ENCODE results near the gene CUL1. TPM values are rescaled to one million over a fixed set of nuclear protein-coding genes. Genes with fewer than 3 reads are reported as not detected.
A peak's percentile ranks its signal among the peaks of the same experiment; 100 is the strongest.

The CUL1 gene
- total RNA-seq, 1 donor: 39.8 TPM

GRCh38 chr7:148847815-148848734 is 149.4 kb downstream of the CUL1 start:
- Histone ChIP-seq H3K27ac (ENCODE audit: low read depth, low read length) (no peak overlapping the region), H3K27me3 (ENCODE audit: insufficient read depth, low read length) (no peaks in the 10 kb centered on the region), H3K9me3 (ENCODE audit: low read depth, low read length) (no peaks in the 10 kb centered on the region), H3K36me3 (ENCODE audit: insufficient read depth, low read length) (no peaks in the 10 kb centered on the region), H4K20me1 (ENCODE audit: insufficient read depth, low read length) (no peaks in the 10 kb centered on the region), H3K4me2 (ENCODE audit: insufficient read depth, low read length) (no peak overlapping the region), H2AFZ (ENCODE audit: low read length) (peak overlapping the region; percentile 18), H3K79me2 (ENCODE audit: insufficient read depth, low read length) (peaks cover 75% of the 10 kb centered on the region), H3K4me3 (ENCODE audit: insufficient read depth, low read length) (no peak overlapping the region), H3K4me1 (ENCODE audit: insufficient read depth, low read length) (peaks cover 15% of the 10 kb centered on the region)
- TF ChIP-seq CTCF (IDR thresholded peaks at IDR 0.05; ENCODE audit: extremely low read depth, low read depth, low read length): no peak
- no peak for DNase-seq (ENCODE audit: insufficient read length, low spot score, missing footprints)

- DNase-seq (ENCODE audit: insufficient read length, low spot score, missing footprints): no peak
These were observed 150.8 kb downstream of the CUL1 start for GRCh38 chr7:148849393-148850098.

GRCh38 chr7:148850564-148850963 is 151.9 kb downstream of the CUL1 start:
- Histone ChIP-seq H3K27ac (ENCODE audit: low read depth, low read length) (no peak overlapping the region), H3K27me3 (ENCODE audit: insufficient read depth, low read length) (no peaks in the 10 kb centered on the region), H3K9me3 (ENCODE audit: low read depth, low read length) (no peaks in the 10 kb centered on the region), H3K4me1 (ENCODE audit: insufficient read depth, low read length) (peaks cover 15% of the 10 kb centered on the region), H2AFZ (ENCODE audit: low read length) (no peak overlapping the region), H3K79me2 (ENCODE audit: insufficient read depth, low read length) (peaks cover 88% of the 10 kb centered on the region), H3K4me3 (ENCODE audit: insufficient read depth, low read length) (no peak overlapping the region), H4K20me1 (ENCODE audit: insufficient read depth, low read length) (no peaks in the 10 kb centered on the region), H3K36me3 (ENCODE audit: insufficient read depth, low read length) (no peaks in the 10 kb centered on the region), H3K4me2 (ENCODE audit: insufficient read depth, low read length) (no peak overlapping the region)
- no peak for TF ChIP-seq CTCF (IDR thresholded peaks at IDR 0.05; ENCODE audit: extremely low read depth, low read depth, low read length)
- DNase-seq (ENCODE audit: insufficient read length, low spot score, missing footprints): no peak

More at GRCh38 chr7:148849393-148850098, 150.8 kb downstream of the CUL1 start:
- no peak overlapping the region for H3K4me2 ChIP-seq (ENCODE audit: insufficient read depth, low read length)
- H4K20me1 ChIP-seq (ENCODE audit: insufficient read depth, low read length): no peaks in the 10 kb centered on the region
- H3K27ac ChIP-seq (ENCODE audit: low read depth, low read length): no peak overlapping the region
- H3K27me3 ChIP-seq (ENCODE audit: insufficient read depth, low read length): no peaks in the 10 kb centered on the region
- TF ChIP-seq CTCF (IDR thresholded peaks at IDR 0.05; ENCODE audit: extremely low read depth, low read depth, low read length): no peak
- no peak overlapping the region for H3K4me3 ChIP-seq (ENCODE audit: insufficient read depth, low read length)
- peaks cover 15% of the 10 kb centered on the region for H3K4me1 ChIP-seq (ENCODE audit: insufficient read depth, low read length)
- H3K9me3 ChIP-seq (ENCODE audit: low read depth, low read length): no peaks in the 10 kb centered on the region
- peak overlapping the region; percentile 60 for H2AFZ ChIP-seq (ENCODE audit: low read length)
- H3K79me2 ChIP-seq (ENCODE audit: insufficient read depth, low read length): peaks cover 84% of the 10 kb centered on the region
- no peaks in the 10 kb centered on the region for H3K36me3 ChIP-seq (ENCODE audit: insufficient read depth, low read length)

Small RNAs within 50 kb of the gene (small RNA-seq; reads per million reads assigned to genes)
- gene RNU7-20P: not detected

Other genes with a start within 250 kb of the CUL1 start
- gene C7orf33, start 108.1 kb upstream of the CUL1 start, total RNA-seq: not detected in 2 replicates
- 7.6 and 8.0 TPM in 2 replicates for gene EZH2, start 185.4 kb downstream of the CUL1 start, total RNA-seq

Measured in osteoblast (primary cell).